A673 (cell line): ENCODE data around the gene PDGFD.

Experiments used
- EZH2 ChIP-seq: fragments of 200-600 bp; sonication (generic); IDR thresholded peaks from 2 replicates; pipeline ENCODE4 v1.6.1; 2017; ENCODE audit warnings: borderline replicate concordance, low read depth, mild to moderate bottlenecking, mixed read lengths, antibody characterized with exemption, low read length; ENCODE audit not compliant: poor library complexity, severe bottlenecking
- TF ChIP-seq, protein P1 (sequence below): fragments of 300-800, 200-600 bp; sonication (generic); conservative IDR thresholded peaks from 2 replicates; pipeline ENCODE4 v1.5.1; 2017; ENCODE audit warnings: low read depth, mild to moderate bottlenecking, antibody characterized with exemption, low read length, moderate library complexity, mixed read lengths

DNA sequence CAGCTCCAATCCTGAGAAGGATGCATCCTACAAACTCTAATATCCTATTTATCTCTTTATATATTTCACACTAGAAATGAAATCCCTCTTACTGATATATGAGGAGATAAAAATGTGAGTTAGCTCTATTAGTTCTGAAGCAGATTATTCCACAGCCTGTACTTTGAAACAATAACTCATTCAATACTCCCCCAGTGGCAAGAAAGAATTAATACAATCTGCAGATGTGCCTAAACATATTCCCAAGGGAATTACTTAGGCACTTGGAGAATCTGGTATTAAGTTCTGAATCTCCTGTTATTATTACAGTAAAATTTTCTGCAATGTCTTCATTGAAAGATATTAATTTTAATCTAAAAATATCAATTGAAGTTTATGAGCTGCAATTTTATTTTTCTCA is 68.2 kb downstream of the PDGFD start:
- TF ChIP-seq, protein P1, sequence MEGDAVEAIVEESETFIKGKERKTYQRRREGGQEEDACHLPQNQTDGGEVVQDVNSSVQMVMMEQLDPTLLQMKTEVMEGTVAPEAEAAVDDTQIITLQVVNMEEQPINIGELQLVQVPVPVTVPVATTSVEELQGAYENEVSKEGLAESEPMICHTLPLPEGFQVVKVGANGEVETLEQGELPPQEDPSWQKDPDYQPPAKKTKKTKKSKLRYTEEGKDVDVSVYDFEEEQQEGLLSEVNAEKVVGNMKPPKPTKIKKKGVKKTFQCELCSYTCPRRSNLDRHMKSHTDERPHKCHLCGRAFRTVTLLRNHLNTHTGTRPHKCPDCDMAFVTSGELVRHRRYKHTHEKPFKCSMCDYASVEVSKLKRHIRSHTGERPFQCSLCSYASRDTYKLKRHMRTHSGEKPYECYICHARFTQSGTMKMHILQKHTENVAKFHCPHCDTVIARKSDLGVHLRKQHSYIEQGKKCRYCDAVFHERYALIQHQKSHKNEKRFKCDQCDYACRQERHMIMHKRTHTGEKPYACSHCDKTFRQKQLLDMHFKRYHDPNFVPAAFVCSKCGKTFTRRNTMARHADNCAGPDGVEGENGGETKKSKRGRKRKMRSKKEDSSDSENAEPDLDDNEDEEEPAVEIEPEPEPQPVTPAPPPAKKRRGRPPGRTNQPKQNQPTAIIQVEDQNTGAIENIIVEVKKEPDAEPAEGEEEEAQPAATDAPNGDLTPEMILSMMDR: peak; percentile 33
- TF ChIP-seq EZH2: no peak
